ENCODE data around the gene SORT1.
A peak's percentile ranks its signal among the peaks of the same experiment; 100 is the strongest.

Gene SORT1

GRCh38 chr1:109425391-109426280 lies 27.9 kb upstream of the SORT1 start:
- Histone ChIP-seq H3K4me3 (ENCODE audit: low read length) (peak overlapping the region; percentile 96), H3K36me3 (ENCODE audit: control insufficient read depth, low read depth, low read length) (peaks cover 14% of the 10 kb centered on the region), H3K27ac (ENCODE audit: low read length) (peak overlapping the region; percentile 63), H3K9ac (ENCODE audit: low read length) (peak overlapping the region; percentile 89), H3K9me3 (ENCODE audit: control insufficient read depth, low read depth, low read length) (no peaks in the 10 kb centered on the region), H3K4me1 (ENCODE audit: control insufficient read depth, low read depth, low read length) (peaks cover 6% of the 10 kb centered on the region), H3K27me3 (ENCODE audit: control insufficient read depth, insufficient read depth, low read length) (no peaks in the 10 kb centered on the region)

GRCh38 chr1:109423498-109423897 lies 25.8 kb upstream of the SORT1 start:
- H3K36me3 ChIP-seq (ENCODE audit: control insufficient read depth, low read depth, low read length): peaks cover 21% of the 10 kb centered on the region
- no peak overlapping the region for H3K4me3 ChIP-seq (ENCODE audit: low read length)
- H3K9ac ChIP-seq (ENCODE audit: low read length): no peak overlapping the region
- no peaks in the 10 kb centered on the region for H3K9me3 ChIP-seq (ENCODE audit: control insufficient read depth, low read depth, low read length)
- H3K27ac ChIP-seq (ENCODE audit: low read length): no peak overlapping the region
- no peaks in the 10 kb centered on the region for H3K27me3 ChIP-seq (ENCODE audit: control insufficient read depth, insufficient read depth, low read length)
- H3K4me1 ChIP-seq (ENCODE audit: control insufficient read depth, low read depth, low read length): peaks cover 6% of the 10 kb centered on the region

- peaks cover 95% of the 10 kb centered on the region for H3K36me3 ChIP-seq (ENCODE audit: control insufficient read depth, low read depth, low read length)
These were observed 14.8 kb upstream of the SORT1 start for GRCh38 chr1:109412551-109412950.

GRCh38 chr1:109404838-109405237 lies 7.1 kb upstream of the SORT1 start:
- Histone ChIP-seq H3K27ac (ENCODE audit: low read length) (no peak overlapping the region), H3K4me3 (ENCODE audit: low read length) (no peak overlapping the region), H3K9me3 (ENCODE audit: control insufficient read depth, low read depth, low read length) (no peaks in the 10 kb centered on the region), H3K4me1 (ENCODE audit: control insufficient read depth, low read depth, low read length) (no peaks in the 10 kb centered on the region), H3K36me3 (ENCODE audit: control insufficient read depth, low read depth, low read length) (peaks cover 68% of the 10 kb centered on the region), H3K27me3 (ENCODE audit: control insufficient read depth, insufficient read depth, low read length) (no peaks in the 10 kb centered on the region), H3K9ac (ENCODE audit: low read length) (no peak overlapping the region)

More at GRCh38 chr1:109412551-109412950, 14.8 kb upstream of the SORT1 start:
- Histone ChIP-seq H3K27ac (ENCODE audit: low read length) (no peak overlapping the region), H3K4me3 (ENCODE audit: low read length) (no peak overlapping the region), H3K9me3 (ENCODE audit: control insufficient read depth, low read depth, low read length) (no peaks in the 10 kb centered on the region), H3K9ac (ENCODE audit: low read length) (no peak overlapping the region), H3K4me1 (ENCODE audit: control insufficient read depth, low read depth, low read length) (no peaks in the 10 kb centered on the region), H3K27me3 (ENCODE audit: control insufficient read depth, insufficient read depth, low read length) (no peaks in the 10 kb centered on the region)

DNA sequence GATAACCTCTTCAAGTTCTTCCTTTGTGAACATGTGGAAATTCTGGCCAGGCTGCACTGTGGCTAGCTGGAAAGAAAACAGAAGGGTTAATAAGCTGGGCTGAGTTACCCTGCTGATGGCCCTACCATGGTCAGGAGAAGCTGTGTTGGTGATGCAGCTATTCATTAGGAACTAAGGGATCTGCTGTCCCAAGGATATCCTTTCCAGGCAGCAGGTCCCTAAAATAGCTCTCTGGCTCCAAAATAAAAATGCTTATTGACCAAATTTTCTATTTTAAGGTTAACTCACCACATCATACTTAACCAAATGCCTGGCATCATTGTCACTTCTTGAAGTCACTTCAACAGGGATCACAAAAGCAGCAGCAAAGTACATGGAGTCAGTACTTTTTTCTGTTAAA lies 4.3 kb upstream of the SORT1 start:
- Histone ChIP-seq H3K9ac (ENCODE audit: low read length) (no peak overlapping the region), H3K27me3 (ENCODE audit: control insufficient read depth, insufficient read depth, low read length) (peaks cover under 1% of the 10 kb centered on the region), H3K9me3 (ENCODE audit: control insufficient read depth, low read depth, low read length) (no peaks in the 10 kb centered on the region), H3K36me3 (ENCODE audit: control insufficient read depth, low read depth, low read length) (peaks cover 44% of the 10 kb centered on the region), H3K27ac (ENCODE audit: low read length) (no peak overlapping the region), H3K4me1 (ENCODE audit: control insufficient read depth, low read depth, low read length) (peaks cover 7% of the 10 kb centered on the region), H3K4me3 (ENCODE audit: low read length) (no peak overlapping the region)

DNA sequence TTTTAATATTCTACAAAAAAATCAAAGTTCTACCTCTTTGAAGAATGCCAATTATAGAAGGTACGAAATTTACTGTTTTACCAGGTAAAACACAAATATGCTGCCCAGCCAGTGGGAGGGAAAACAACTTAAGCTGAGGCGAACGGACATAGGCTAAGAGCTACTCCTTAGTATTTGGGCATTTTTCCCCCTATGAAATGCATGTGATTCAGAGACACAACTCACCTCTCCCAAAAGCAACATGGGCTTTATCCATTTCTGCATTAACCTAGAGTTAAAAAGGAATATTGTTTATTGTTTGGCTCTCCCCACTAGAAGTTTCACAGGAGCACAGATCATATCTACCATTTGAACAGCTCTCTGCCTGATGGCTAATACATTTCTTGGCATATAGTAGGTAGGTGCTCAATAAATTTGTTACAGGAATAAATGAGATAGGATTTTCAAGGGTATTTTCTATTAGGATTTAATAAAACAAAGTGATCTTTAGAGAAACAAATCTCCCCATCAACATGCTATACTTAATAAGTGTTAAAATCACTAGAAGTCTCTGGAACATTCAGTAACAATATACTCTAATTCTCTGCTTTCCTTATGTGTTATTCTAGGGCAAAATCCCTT lies 2.4 kb upstream of the SORT1 start:
- Histone ChIP-seq H3K9me3 (ENCODE audit: control insufficient read depth, low read depth, low read length) (no peaks in the 10 kb centered on the region), H3K27ac (ENCODE audit: low read length) (no peak overlapping the region), H3K4me1 (ENCODE audit: control insufficient read depth, low read depth, low read length) (peaks cover 12% of the 10 kb centered on the region), H3K27me3 (ENCODE audit: control insufficient read depth, insufficient read depth, low read length) (peaks cover 6% of the 10 kb centered on the region), H3K36me3 (ENCODE audit: control insufficient read depth, low read depth, low read length) (peaks cover 34% of the 10 kb centered on the region), H3K9ac (ENCODE audit: low read length) (no peak overlapping the region), H3K4me3 (ENCODE audit: low read length) (no peak overlapping the region)

DNA sequence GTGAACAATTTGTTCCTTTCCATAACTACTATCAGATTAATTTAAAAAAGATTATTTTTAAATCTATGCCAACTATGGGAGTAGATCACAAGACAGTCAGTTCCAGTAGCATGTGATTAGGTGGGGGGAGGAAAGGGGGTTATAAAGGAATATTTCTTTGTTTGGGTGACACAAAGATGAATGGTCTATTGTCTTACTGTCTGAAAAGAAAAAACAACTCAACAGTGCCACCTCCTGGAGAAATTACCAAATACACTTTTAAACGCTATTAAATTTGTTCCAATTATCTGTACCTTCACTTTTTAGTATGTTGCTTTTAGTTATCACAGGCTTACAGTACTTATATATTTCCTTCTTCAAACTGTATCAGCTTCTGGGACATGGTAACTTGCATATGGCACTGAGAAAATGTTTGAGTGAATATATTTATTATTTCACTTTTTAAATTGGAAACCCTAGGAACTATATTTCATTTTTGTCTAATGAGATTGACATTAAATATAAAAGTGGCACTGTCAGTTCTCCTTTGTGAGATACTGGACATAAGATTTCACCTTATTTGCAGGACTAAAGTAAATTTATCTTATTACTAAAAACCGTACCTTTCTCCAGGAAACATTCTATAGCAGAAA lies 1.7 kb upstream of the SORT1 start:
- Histone ChIP-seq H3K27ac (ENCODE audit: low read length) (no peak overlapping the region), H3K4me1 (ENCODE audit: control insufficient read depth, low read depth, low read length) (peaks cover 12% of the 10 kb centered on the region)

DNA sequence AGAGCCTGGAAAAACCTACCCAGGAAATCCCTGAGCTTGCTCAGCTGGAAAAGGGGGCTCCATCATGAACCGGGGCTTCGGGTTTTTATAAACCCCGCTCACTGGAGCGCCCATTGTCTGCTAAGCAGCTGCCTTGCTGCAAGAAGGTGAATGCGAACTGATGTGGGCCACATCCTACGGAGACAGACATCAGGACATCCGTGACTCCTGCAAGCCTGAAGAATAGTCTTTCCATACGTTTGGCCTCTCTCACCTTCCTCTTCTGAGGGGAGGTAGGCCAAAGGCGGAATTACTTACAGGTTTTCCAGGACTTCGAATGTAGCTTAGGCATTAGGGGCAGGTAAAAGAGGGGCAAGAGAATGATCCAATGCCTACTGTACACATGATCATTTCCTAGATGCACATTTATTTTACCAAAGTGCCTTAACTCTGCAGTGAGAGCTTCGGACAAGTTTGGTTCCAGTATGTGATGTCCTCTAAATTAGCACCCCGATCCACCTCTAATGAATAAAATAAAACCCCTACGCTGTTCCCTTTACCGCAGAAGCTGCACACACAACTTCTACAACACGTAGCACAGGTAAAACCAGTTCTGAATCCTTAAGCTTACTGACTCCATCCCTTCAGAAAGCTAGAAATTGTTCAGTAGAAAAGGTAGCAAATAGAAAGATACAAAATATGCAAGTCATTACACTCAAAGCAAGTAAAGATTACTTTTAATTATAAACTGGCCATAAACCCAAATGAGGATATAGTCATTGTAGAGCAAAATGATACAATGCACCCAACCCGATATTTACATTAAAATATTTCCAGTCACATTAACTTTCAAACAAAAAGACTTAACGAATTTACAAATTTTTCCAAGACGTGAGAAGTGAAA lies 866 bp upstream of the SORT1 start:
- Histone ChIP-seq H3K36me3 (ENCODE audit: control insufficient read depth, low read depth, low read length) (peaks cover 20% of the 10 kb centered on the region), H3K27ac (ENCODE audit: low read length) (peak overlapping the region; percentile 50), H3K9me3 (ENCODE audit: control insufficient read depth, low read depth, low read length) (no peaks in the 10 kb centered on the region), H3K27me3 (ENCODE audit: control insufficient read depth, insufficient read depth, low read length) (peaks cover 6% of the 10 kb centered on the region), H3K4me3 (ENCODE audit: low read length) (peak overlapping the region; percentile 73), H3K9ac (ENCODE audit: low read length) (peak overlapping the region; percentile 71), H3K4me1 (ENCODE audit: control insufficient read depth, low read depth, low read length) (peaks cover 12% of the 10 kb centered on the region)

More for the DNA sequence above, 1.7 kb upstream of the SORT1 start:
- peak overlapping the region; percentile 71 for H3K9ac ChIP-seq (ENCODE audit: low read length)
- peaks cover 27% of the 10 kb centered on the region for H3K36me3 ChIP-seq (ENCODE audit: control insufficient read depth, low read depth, low read length)
- H3K27me3 ChIP-seq (ENCODE audit: control insufficient read depth, insufficient read depth, low read length): peaks cover 6% of the 10 kb centered on the region
- no peaks in the 10 kb centered on the region for H3K9me3 ChIP-seq (ENCODE audit: control insufficient read depth, low read depth, low read length)
- H3K4me3 ChIP-seq (ENCODE audit: low read length): peak overlapping the region; percentile 73

DNA sequence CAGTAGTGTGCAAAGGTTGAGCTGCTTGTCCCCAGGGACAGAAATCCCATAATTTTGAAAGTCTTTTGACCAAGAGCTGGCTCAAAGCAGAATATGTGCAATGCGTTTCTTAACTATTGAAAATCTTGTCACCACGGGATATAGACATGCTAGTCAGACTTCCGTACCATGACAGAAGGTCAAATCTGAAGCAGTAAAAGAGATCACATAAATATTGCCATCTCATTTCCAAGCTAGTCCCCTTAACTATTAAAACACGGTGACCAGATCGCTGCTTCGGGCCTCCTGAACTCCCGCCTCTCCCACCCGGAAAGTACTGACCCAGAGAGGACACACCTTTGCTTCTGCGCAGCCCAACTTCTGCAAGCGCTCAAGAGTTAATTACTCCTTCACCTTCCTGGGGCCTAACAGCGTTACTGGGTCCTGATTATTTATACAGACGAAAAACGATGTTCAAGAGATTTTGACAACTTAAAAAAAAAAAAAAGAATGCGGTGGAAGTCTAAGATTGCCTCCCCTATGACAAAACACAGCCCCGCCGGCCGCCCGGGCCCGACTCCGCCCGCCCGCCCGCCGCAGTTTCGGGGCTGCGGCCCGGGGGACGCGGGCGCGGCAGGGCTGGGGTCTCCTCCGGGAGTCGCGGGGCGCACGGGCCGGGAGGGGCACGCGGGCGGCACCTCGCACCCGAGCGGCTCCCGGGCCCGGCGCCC lies 692 bp downstream of the SORT1 start:
- Histone ChIP-seq H3K9ac (ENCODE audit: low read length) (peak overlapping the region; percentile 51), H3K36me3 (ENCODE audit: control insufficient read depth, low read depth, low read length) (peaks cover 9% of the 10 kb centered on the region), H3K9me3 (ENCODE audit: control insufficient read depth, low read depth, low read length) (no peaks in the 10 kb centered on the region), H3K4me3 (ENCODE audit: low read length) (peak overlapping the region; percentile 78), H3K27me3 (ENCODE audit: control insufficient read depth, insufficient read depth, low read length) (peaks cover 6% of the 10 kb centered on the region), H3K4me1 (ENCODE audit: control insufficient read depth, low read depth, low read length) (peaks cover 12% of the 10 kb centered on the region), H3K27ac (ENCODE audit: low read length) (no peak overlapping the region)

GRCh38 chr1:109396513-109396839 lies 1.2 kb downstream of the SORT1 start:
- H3K4me1 ChIP-seq (ENCODE audit: control insufficient read depth, low read depth, low read length): peaks cover 12% of the 10 kb centered on the region
- peak overlapping the region; percentile 78 for H3K4me3 ChIP-seq (ENCODE audit: low read length)
- peaks cover 6% of the 10 kb centered on the region for H3K27me3 ChIP-seq (ENCODE audit: control insufficient read depth, insufficient read depth, low read length)
- H3K36me3 ChIP-seq (ENCODE audit: control insufficient read depth, low read depth, low read length): peaks cover 4% of the 10 kb centered on the region
- no peak overlapping the region for H3K27ac ChIP-seq (ENCODE audit: low read length)
- peak overlapping the region; percentile 51 for H3K9ac ChIP-seq (ENCODE audit: low read length)
- H3K9me3 ChIP-seq (ENCODE audit: control insufficient read depth, low read depth, low read length): no peaks in the 10 kb centered on the region
